Measurements from ENCODE around the gene CACNA1C. TPM values are rescaled to one million over a fixed set of nuclear protein-coding genes. Genes with fewer than 3 reads are reported as not detected.

Gene CACNA1C
- total and polyA plus RNA-seq, 2 of the 4 experiments (the other 2 are of a cell fraction): 1.6 to 2.6 TPM

DNA sequence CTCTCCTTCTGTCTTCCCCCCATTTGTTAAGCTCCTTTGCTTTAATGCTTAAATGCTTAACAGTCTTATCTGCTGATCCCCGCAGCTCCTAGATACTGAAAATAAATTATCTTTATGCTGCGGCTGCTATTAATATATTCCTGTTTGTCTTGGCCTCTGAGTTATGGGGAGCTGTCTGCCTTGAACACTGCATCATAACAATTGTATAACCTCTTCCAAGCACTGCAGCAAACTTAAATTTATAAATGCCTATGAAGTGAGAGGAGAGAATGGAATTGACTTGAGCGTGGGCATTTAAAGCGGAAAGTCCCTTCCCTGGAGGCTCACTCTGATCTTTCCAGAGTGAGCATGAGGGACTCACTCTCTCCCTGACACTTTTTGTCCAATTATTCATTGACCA is 25.4 kb upstream of the CACNA1C start:
- Histone ChIP-seq H2AFZ (replicated peaks; ENCODE audit: low read length, poor library complexity) (no peak overlapping the region), H2AK9ac (replicated peaks; ENCODE audit: low read depth, low read length, poor library complexity) (no peak overlapping the region), H4K8ac (ENCODE audit: low read depth in 2 of 2, low read length in 2 of 2) (no peak overlapping the region), H3K4me1 (ENCODE audit: control insufficient read depth, insufficient read depth, low read length) (no peaks in the 10 kb centered on the region), H3K9me1 (ENCODE audit: insufficient read depth, low read length) (no peaks in the 10 kb centered on the region; the same call in 1 of the 2 replicates), H2BK120ac (ENCODE audit: low read depth, low read length) (no peak overlapping the region), H3K9me3 (ENCODE audit: control insufficient read depth, insufficient read depth, low read length) (peaks cover 2% of the 10 kb centered on the region), H3K9ac (ENCODE audit: low read depth, low read length) (no peak overlapping the region), H4K91ac (ENCODE audit: insufficient read depth, low read depth, low read length) (no peak overlapping the region), H3K23ac (ENCODE audit: low read depth, low read length) (no peak overlapping the region), H3K36me3 (ENCODE audit: control insufficient read depth, insufficient read depth, low read length) (no peaks in the 10 kb centered on the region), H3K18ac (ENCODE audit: low read depth, low read length) (peak overlapping the region; percentile 40; the same call in 1 of the 2 replicates), H3K4ac (ENCODE audit: low read depth, low read length) (no peak overlapping the region), H2BK5ac (ENCODE audit: low read depth, low read length, poor library complexity, severe bottlenecking) (no peak overlapping the region), H3K56ac (ENCODE audit: extremely low read depth, insufficient read depth, low read length) (no peak overlapping the region), H3K4me3 (ENCODE audit: insufficient read depth, low read depth, low read length) (no peak overlapping the region), H2BK15ac (ENCODE audit: low read depth, low read length) (no peak overlapping the region), H3K4me2 (ENCODE audit: low read depth, low read length) (peak overlapping the region; percentile 66; the same call in 1 of the 2 replicates), H4K20me1 (ENCODE audit: insufficient read depth, low read length) (no peaks in the 10 kb centered on the region), H3K79me1 (ENCODE audit: low read depth in 1 of 2, low read length in 2 of 2) (no peaks in the 10 kb centered on the region), H3K27me3 (ENCODE audit: control insufficient read depth, insufficient read depth, low read length) (peaks cover 39% of the 10 kb centered on the region), H4K5ac (ENCODE audit: low read depth, low read length) (no peak overlapping the region; the same call in 1 of the 2 replicates), H3K14ac (replicated peaks; ENCODE audit: low read depth, low read length) (no peak overlapping the region), H2AK5ac (ENCODE audit: low read depth, low read length) (no peak overlapping the region), H2BK20ac (ENCODE audit: low read depth, low read length) (no peak overlapping the region), H3K27ac (ENCODE audit: insufficient read depth, low read length) (no peak overlapping the region)
- ChIA-PET CTCF (interaction anchor here (0.6 to 1.3 kb wide), 3 partner anchors 14 to 240 kb away, joined by 3 to 7 read pairs (median 3); no protein-coding TSS in a partner anchor), POLR2A (ENCODE audit: unreplicated experiment) (no interaction called here)
- ATAC-seq (ENCODE audit: low read depth): peak; percentile 79
- intact Hi-C loops (cut with micrococcal nuclease) (no loop called here), in situ Hi-C loops (cut with MboI; ENCODE audit: low sequenced_read_pairs) (loop anchor here (10.0 kb wide), 2 partner anchors 223 to 373 kb away; no protein-coding TSS in a partner anchor), dilution Hi-C loops (cut with HindIII; ENCODE audit: low sequenced_read_pairs, unreplicated experiment) (no loop called here)
- TF ChIP-seq RFX5 (IDR thresholded peaks at IDR 0.05; ENCODE audit: low read depth, low read length) (peak; percentile 53; the same call in 1 of the 2 replicates), CEBPB (IDR thresholded peaks at IDR 0.05; ENCODE audit: low read depth, low read length) (no peak)
- DNase-seq: peak; percentile 73
- no CpG with 5 or more reads among the region's 4 CpGs for WGBS, 2 experiments (ENCODE audit: extremely low coverage in 2 of 2, insufficient read length in 1 of 2)
- no TSS peak for BruUV-seq (replicated peaks)

Data from IMR-90 (cell line).